B cell (primary cell): ENCODE data around the gene KLC4. TPM values are rescaled to one million over a fixed set of nuclear protein-coding genes. Genes with fewer than 3 reads are reported as not detected.

Source experiments
- polyA plus RNA-seq: library from polyadenylated mRNA; depleted of rRNA; stranded (reverse); fragments of >200 nt; gene quantifications from 2 replicates; pipeline ENCODE4 v1.2.3, GENCODE V29; 2012
- total RNA-seq, 2 donors: library from RNA; stranded (reverse); fragments of 120-200 nt in 1 of 2; gene quantifications; 1 replicate in 1 of 2; 2 replicates in 1 of 2; pipeline versions ENCODE4 v1.2.3 to v1.2.4, GENCODE V29; 2013 to 2022

The KLC4 gene
- total and polyA plus RNA-seq, 2 donors (not counting 1 experiment from before 2014, with no cell fraction given), result 30.6 to 52.7 TPM

Other genes with a start within 250 kb of the KLC4 start
- 95.9 and 100 TPM in 2 replicates for gene RPL7L1, start 180.0 kb upstream of the KLC4 start, total RNA-seq
- 12.8 and 14.5 TPM in 2 replicates for gene RPL7L1, start 180.0 kb upstream of the KLC4 start, polyA plus RNA-seq
- not detected in 2 replicates for gene PTCRA, start 143.6 kb upstream of the KLC4 start, total RNA-seq
- not detected in 2 replicates for gene PTCRA, start 143.6 kb upstream of the KLC4 start, polyA plus RNA-seq
- gene CNPY3, start 130.2 kb upstream of the KLC4 start, total RNA-seq, result 159 and 163 TPM in 2 replicates
- gene CNPY3, start 130.2 kb upstream of the KLC4 start, polyA plus RNA-seq, result 96.3 and 123 TPM in 2 replicates
- gene GNMT, start 98.9 kb upstream of the KLC4 start, total RNA-seq, result 2.0 and 2.8 TPM in 2 replicates
- 4.1 and 5.9 TPM in 2 replicates for gene GNMT, start 98.9 kb upstream of the KLC4 start, polyA plus RNA-seq
- 16.6 and 17.1 TPM in 2 replicates for gene PEX6, start 80.5 kb upstream of the KLC4 start, total RNA-seq
- 16.0 and 19.9 TPM in 2 replicates for gene PEX6, start 80.5 kb upstream of the KLC4 start, polyA plus RNA-seq
- gene PPP2R5D, start 75.1 kb upstream of the KLC4 start, total RNA-seq, result 23.6 and 26.3 TPM in 2 replicates
- gene PPP2R5D, start 75.1 kb upstream of the KLC4 start, polyA plus RNA-seq, result 21.4 and 23.2 TPM in 2 replicates
- gene MEA1, start 45.7 kb upstream of the KLC4 start, total RNA-seq, result 32.5 and 35.7 TPM in 2 replicates
- 25.6 and 36.7 TPM in 2 replicates for gene MEA1, start 45.7 kb upstream of the KLC4 start, polyA plus RNA-seq
- 50.7 and 52.2 TPM in 2 replicates for gene KLHDC3, start 45.4 kb upstream of the KLC4 start, total RNA-seq
- 35.4 and 47.4 TPM in 2 replicates for gene KLHDC3, start 45.4 kb upstream of the KLC4 start, polyA plus RNA-seq
- 43.5 and 46.2 TPM in 2 replicates for gene RRP36, start 38.0 kb upstream of the KLC4 start, total RNA-seq
- 18.5 and 22.8 TPM in 2 replicates for gene RRP36, start 38.0 kb upstream of the KLC4 start, polyA plus RNA-seq
- 21.4 and 22.7 TPM in 2 replicates for gene CUL7, start 5.8 kb upstream of the KLC4 start, total RNA-seq
- gene CUL7, start 5.8 kb upstream of the KLC4 start, polyA plus RNA-seq, result 17.4 and 20.2 TPM in 2 replicates
- gene MRPL2, start 197 bp upstream of the KLC4 start, total RNA-seq, result 43.8 and 45.6 TPM in 2 replicates
- gene MRPL2, start 197 bp upstream of the KLC4 start, polyA plus RNA-seq, result 42.7 and 52.8 TPM in 2 replicates
- not detected in 2 replicates for gene PTK7, start 16.7 kb downstream of the KLC4 start, total RNA-seq
- gene PTK7, start 16.7 kb downstream of the KLC4 start, polyA plus RNA-seq, result 0.29 TPM in 1 of 2 replicates, not detected in the other
- gene SRF, start 111.6 kb downstream of the KLC4 start, total RNA-seq, result 22.7 and 23.1 TPM in 2 replicates
- gene SRF, start 111.6 kb downstream of the KLC4 start, polyA plus RNA-seq, result 21.7 and 24.8 TPM in 2 replicates
- gene CUL9, start 122.6 kb downstream of the KLC4 start, total RNA-seq, result 110 and 115 TPM in 2 replicates
- gene CUL9, start 122.6 kb downstream of the KLC4 start, polyA plus RNA-seq, result 98.0 and 129 TPM in 2 replicates
- 25.8 and 29.0 TPM in 2 replicates for gene DNPH1, start 169.8 kb downstream of the KLC4 start, total RNA-seq
- 46.2 and 52.8 TPM in 2 replicates for gene DNPH1, start 169.8 kb downstream of the KLC4 start, polyA plus RNA-seq
- 0.07 TPM in 2 replicates for gene TTBK1, start 183.8 kb downstream of the KLC4 start, total RNA-seq
- not detected in 2 replicates for gene TTBK1, start 183.8 kb downstream of the KLC4 start, polyA plus RNA-seq
- not detected in 2 replicates for gene SLC22A7, start 238.6 kb downstream of the KLC4 start, total RNA-seq
- not detected in 2 replicates for gene SLC22A7, start 238.6 kb downstream of the KLC4 start, polyA plus RNA-seq
- 25.8 and 27.9 TPM in 2 replicates for gene CRIP3, start 249.2 kb downstream of the KLC4 start, total RNA-seq
- gene CRIP3, start 249.2 kb downstream of the KLC4 start, polyA plus RNA-seq, result 64.0 and 64.6 TPM in 2 replicates